Testis (tissue), 3 donors: ENCODE measurements around the gene ARSK. TPM values are rescaled to one million over a fixed set of nuclear protein-coding genes. Genes with fewer than 3 reads are reported as not detected.

Experiments used
- DNase-seq: peaks from one replicate; pipeline ENCODE4 v3.0.0-alpha.2; 2019
- H3K27ac ChIP-seq, 2 donors: fragments of 200-600 bp; sonication (generic); one replicate each; pipeline ENCODE4 v1.5.1; 2019
- H3K27me3 ChIP-seq: fragments of 200-600 bp; sonication (generic); one replicate; pipeline ENCODE4 v1.5.1; 2019
- H3K36me3 ChIP-seq: fragments of 200-600 bp; sonication (generic); one replicate; pipeline ENCODE4 v1.5.1; 2017; ENCODE audit warnings: low read depth; ENCODE audit errors: missing control alignments
- H3K4me1 ChIP-seq: fragments of 200-600 bp; sonication (generic); one replicate; pipeline ENCODE4 v1.5.1; 2019
- H3K4me3 ChIP-seq, 2 donors: fragments of 200-600 bp; sonication (generic); one replicate each; pipeline ENCODE4 v1.5.1; 2017 to 2019
- H3K9me3 ChIP-seq: fragments of 200-600 bp; sonication (generic); one replicate; pipeline ENCODE4 v1.5.1; 2017
- POLR2A ChIP-seq: fragments of 450-650 bp; IDR thresholded peaks from one replicate; pipeline ENCODE4 v1.6.1; 2017; ENCODE audit warnings: antibody characterized with exemption, mild to moderate bottlenecking, moderate library complexity
- WGBS, 2 donors: methylation state at CpG; one replicate each; pipeline ENCODE4 v1.1.5; 2018; 5-methylcytosine and 5-hydroxymethylcytosine counted together
- intact Hi-C: fragments of 100-400 bp; cut with DNase I; formaldehyde crosslinking; loops from one replicate; pipeline ENCODE4 v1.15.1; 2023; ENCODE audit warnings: low total_unique reads
- polyA plus RNA-seq: library from polyadenylated mRNA; stranded (reverse); fragments of 350-450 nt; fragmentation: Illumina TruSeq; extraction: RNeasy Lipid Tissue Mini Kit (QIAGEN cat#74804); gene quantifications from one replicate; pipeline ENCODE4 v1.2.3, GENCODE V29; 2014; ENCODE audit warnings: low read depth, low replicate concordance; ENCODE audit not compliant: insufficient read depth
- total RNA-seq, 2 donors: library from RNA; depleted of rRNA; stranded (reverse); fragments of >200 nt; gene quantifications; one replicate each; pipeline ENCODE4 v1.2.3, GENCODE V29; 2016
- TF ChIP-seq, protein P1 (sequence below), 3 experiments: fragments of 450-650 bp in 2 of 3; fragments of 200-600 bp in 1 of 3; sonication (generic) in 1 of 3; IDR thresholded peaks; one replicate each; pipeline ENCODE4 v1.5.1; 2016 to 2019; ENCODE audit warnings: antibody characterized with exemption in 3 of 3, mild to moderate bottlenecking in 2 of 3, moderate library complexity in 1 of 3

The ARSK gene
- total and polyA plus RNA-seq, 3 donors from 2014 or later: 2.4 to 6.8 (median 5.8) TPM

DNA sequence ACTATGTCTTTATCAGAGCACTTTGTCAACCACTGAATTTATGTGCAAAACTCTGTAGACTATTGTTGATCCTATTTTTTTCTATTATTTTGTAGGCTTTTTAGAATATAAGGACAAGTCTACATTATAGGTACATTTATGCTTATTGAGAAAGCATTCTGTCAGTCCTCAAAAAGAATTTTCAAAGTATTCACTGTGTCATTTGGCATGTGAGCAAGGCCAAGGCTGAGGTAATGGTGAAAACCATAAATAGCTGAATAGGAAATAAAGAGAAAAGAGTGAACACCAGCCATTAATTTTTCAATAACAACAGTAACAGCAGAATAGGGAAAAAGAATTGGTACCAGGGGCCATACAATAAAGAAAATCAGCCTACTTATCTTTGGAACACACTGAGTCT lies 21.1 kb upstream of the ARSK start:
- TF ChIP-seq, protein P1, sequence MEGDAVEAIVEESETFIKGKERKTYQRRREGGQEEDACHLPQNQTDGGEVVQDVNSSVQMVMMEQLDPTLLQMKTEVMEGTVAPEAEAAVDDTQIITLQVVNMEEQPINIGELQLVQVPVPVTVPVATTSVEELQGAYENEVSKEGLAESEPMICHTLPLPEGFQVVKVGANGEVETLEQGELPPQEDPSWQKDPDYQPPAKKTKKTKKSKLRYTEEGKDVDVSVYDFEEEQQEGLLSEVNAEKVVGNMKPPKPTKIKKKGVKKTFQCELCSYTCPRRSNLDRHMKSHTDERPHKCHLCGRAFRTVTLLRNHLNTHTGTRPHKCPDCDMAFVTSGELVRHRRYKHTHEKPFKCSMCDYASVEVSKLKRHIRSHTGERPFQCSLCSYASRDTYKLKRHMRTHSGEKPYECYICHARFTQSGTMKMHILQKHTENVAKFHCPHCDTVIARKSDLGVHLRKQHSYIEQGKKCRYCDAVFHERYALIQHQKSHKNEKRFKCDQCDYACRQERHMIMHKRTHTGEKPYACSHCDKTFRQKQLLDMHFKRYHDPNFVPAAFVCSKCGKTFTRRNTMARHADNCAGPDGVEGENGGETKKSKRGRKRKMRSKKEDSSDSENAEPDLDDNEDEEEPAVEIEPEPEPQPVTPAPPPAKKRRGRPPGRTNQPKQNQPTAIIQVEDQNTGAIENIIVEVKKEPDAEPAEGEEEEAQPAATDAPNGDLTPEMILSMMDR (IDR thresholded peaks at IDR 0.05): no peak
- no peak for TF ChIP-seq POLR2A
- H3K4me3 ChIP-seq: no peak overlapping the region
- peaks cover 7% of the 10 kb centered on the region for H3K4me1 ChIP-seq
- no peaks in the 10 kb centered on the region for H3K36me3 ChIP-seq
- DNase-seq: no peak
- H3K9me3 ChIP-seq: no peaks in the 10 kb centered on the region
- peak overlapping the region in 1 of 2 donors; percentile 17 for H3K27ac ChIP-seq
- H3K27me3 ChIP-seq: no peaks in the 10 kb centered on the region
- intact Hi-C loops: no loop called here

DNA sequence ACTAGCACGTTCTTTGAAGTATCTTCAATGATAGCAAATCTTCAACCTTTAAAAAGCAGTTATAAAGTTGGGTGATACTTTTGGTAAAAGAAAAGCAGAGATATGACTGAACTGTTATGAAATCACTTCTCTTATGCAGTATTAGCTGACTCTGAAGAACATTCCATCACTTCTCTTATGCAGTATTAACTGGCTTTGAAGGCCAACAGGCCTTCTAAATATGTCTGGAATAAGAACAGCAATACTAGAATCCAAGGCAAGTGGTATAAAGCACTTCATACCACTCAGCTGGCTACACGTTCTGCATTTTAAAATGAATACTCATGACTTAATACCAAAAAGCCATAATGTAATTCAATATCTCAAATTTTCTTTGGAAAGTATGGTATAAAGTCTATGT lies 17.4 kb upstream of the ARSK start:
- H3K36me3 ChIP-seq: no peaks in the 10 kb centered on the region
- WGBS, 2 donors: 64 to 82% methylated on average over 2 of the region's 2 CpGs
- no peak for TF ChIP-seq POLR2A
- TF ChIP-seq, protein P1 (IDR thresholded peaks at IDR 0.05): no peak
- no peak overlapping the region for H3K27ac ChIP-seq
- intact Hi-C loops: no loop called here
- no peaks in the 10 kb centered on the region for H3K9me3 ChIP-seq
- H3K4me3 ChIP-seq: no peak overlapping the region
- no peaks in the 10 kb centered on the region for H3K27me3 ChIP-seq
- no peak for DNase-seq
- H3K4me1 ChIP-seq: peaks cover 7% of the 10 kb centered on the region

- intact Hi-C loops: no loop called here
- Histone ChIP-seq H3K9me3 (no peaks in the 10 kb centered on the region), H3K4me3 (no peak overlapping the region), H3K4me1 (no peaks in the 10 kb centered on the region), H3K27ac (no peak overlapping the region), H3K27me3 (no peaks in the 10 kb centered on the region), H3K36me3 (no peaks in the 10 kb centered on the region)
- whole genome bisulfite sequencing, 2 donors: 38 to 39% methylated on average over 3 of the region's 3 CpGs
- TF ChIP-seq, protein P1 (IDR thresholded peaks at IDR 0.05): no peak
- TF ChIP-seq POLR2A: no peak
- no peak for DNase-seq
Observed at GRCh38 chr5:95543017-95543705, 11.7 kb upstream of the ARSK start.

GRCh38 chr5:95549030-95549429 lies 5.9 kb upstream of the ARSK start:
- DNase-seq: no peak
- no peaks in the 10 kb centered on the region for H3K27me3 ChIP-seq
- no peak overlapping the region for H3K27ac ChIP-seq
- H3K9me3 ChIP-seq: no peaks in the 10 kb centered on the region
- no peak overlapping the region for H3K4me3 ChIP-seq
- intact Hi-C loops: no loop called here
- no peak for TF ChIP-seq POLR2A
- TF ChIP-seq, protein P1 (IDR thresholded peaks at IDR 0.05): no peak
- no peaks in the 10 kb centered on the region for H3K4me1 ChIP-seq
- no peaks in the 10 kb centered on the region for H3K36me3 ChIP-seq

- Histone ChIP-seq H3K36me3 (no peaks in the 10 kb centered on the region), H3K4me3 (peak overlapping the region; percentile 80 to 95), H3K4me1 (peaks cover 8% of the 10 kb centered on the region), H3K27ac (peak overlapping the region; percentile 85 to 88), H3K27me3 (no peaks in the 10 kb centered on the region), H3K9me3 (no peaks in the 10 kb centered on the region)
- intact Hi-C loops: no loop called here
- no peak for TF ChIP-seq POLR2A
- TF ChIP-seq, protein P1 (IDR thresholded peaks at IDR 0.05): no peak
- DNase-seq: no peak
- 0% methylated on average over 3 to 6 of the region's 6 CpGs for WGBS, 2 donors
Observed at GRCh38 chr5:95554331-95554646, 612 bp upstream of the ARSK start.
